Stimulated activated CD4-positive, alpha-beta T cell treated with anti-CD3 and anti-CD28 coated beads, Interleukin-4, amount 100 ng/mL, for 4 hours (primary cell): ENCODE data around the gene AFG1L.
"Not testable (repeated sequence)": the region's sequence is repeated elsewhere in the genome, so short reads cannot be mapped to it uniquely, and the experiment has no call there.

Experiments
- DNase-seq, 2 experiments: peaks; one replicate each; pipeline ENCODE4 v3.0.0-alpha.2; 2020

The AFG1L gene

DNA sequence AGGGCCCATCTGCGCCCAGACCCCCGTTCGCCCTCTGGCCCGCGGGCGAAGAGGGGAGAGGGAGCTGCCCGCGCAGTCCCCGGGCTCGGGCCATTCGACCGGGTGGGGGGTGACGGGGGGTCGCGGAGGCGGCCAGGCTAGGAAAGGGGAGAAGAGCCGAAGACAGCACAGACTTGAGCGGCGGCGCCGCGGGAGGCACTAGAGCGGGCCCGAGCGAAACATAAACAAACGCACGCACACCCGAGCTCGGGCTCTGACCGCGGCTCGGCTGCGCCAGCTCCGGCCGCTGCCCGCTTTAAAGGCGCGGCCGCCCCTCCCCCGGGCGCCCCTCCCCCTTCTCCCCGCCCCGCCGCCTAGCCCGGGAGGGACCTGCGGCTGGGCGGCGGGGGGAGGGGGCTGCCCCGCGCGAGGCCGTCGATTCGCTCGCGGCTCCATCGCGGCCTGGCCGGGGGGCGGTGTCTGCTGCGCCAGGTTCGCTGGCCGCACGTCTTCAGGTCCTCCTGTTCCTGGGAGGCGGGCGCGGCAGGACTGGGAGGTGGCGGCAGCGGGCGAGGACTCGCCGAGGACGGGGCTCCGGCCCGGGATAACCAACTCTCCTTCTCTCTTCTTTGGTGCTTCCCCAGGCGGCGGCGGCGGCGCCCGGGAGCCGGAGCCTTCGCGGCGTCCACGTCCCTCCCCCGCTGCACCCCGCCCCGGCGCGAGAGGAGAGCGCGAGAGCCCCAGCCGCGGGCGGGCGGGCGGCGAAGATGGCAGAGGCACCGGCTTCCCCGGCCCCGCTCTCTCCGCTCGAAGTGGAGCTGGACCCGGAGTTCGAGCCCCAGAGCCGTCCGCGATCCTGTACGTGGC is 265.8 kb downstream of the AFG1L start, which contains the start of gene FOXO3:
Gene FOXO3, plus strand, starts transcription at position 455 of the 846 bp plus-strand sequence. Its CDS starts 292 bp downstream, at position 747.
- DNase-seq: peak; percentile 57 to 58

DNA sequence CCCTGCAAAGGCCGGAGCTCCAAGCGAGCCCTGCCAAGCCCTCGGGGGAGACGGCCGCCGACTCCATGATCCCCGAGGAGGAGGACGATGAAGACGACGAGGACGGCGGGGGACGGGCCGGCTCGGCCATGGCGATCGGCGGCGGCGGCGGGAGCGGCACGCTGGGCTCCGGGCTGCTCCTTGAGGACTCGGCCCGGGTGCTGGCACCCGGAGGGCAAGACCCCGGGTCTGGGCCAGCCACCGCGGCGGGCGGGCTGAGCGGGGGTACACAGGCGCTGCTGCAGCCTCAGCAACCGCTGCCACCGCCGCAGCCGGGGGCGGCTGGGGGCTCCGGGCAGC is 266.4 kb downstream of the AFG1L start:
- DNase-seq: not testable (repeated sequence)

DNA sequence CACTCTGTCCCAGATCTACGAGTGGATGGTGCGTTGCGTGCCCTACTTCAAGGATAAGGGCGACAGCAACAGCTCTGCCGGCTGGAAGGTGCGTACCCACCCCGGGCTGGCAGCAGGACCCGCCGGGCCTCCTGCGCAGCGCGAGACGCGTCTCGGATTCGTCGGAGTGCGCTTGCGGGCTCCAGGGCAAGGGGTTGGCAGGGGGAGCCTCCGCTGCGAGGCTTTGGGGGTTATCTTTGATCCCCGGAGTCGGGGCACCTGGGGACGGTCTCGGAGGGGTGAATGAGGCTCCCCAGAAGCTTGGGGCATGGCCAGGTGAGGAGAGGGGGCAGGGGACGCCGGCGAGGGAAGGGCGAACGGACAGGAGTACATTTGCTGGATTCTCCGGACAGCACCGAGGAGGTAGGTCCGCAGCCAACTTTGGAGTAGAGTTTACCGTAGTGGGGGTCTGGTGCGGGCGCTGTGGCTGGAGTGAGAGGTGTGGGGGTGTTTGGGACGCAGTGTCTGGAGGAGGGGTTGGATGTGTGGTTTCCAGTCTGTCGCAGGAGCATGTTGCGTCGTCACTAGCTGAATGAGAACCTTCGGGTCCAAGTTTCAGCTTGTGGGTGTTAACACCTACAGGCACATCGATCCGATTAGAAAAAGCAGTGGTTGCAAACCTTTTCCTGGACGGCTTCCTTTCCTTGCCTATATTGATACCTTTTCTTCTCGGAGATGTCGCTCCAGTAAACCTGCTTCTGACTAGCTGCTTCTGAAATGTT is 267.1 kb downstream of the AFG1L start:
- DNase-seq: no peak

DNA sequence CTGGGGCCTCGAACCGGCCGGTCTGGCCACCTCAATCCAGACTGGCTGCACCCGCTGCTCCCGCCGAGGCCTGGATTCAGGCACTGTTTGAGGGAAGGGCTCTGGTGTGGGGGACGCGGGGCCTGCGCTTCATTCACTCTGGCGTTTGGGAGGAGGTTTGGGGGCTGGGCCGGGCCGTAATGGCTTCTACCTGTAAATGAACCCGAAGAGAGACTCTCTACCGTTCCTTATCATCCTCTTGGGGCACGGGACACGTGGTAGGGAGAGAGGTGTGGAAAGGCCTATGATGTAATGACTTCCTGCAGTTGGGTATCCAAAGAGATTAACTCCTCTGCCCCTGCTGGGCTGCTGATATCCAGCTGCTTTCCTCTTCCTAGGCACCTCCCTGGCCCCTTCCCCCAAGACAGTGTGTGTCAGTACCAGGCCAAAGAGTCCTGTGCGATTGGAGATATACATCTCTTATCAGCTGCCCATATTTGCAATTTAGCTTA is 267.7 kb downstream of the AFG1L start:
- no peak for DNase-seq

DNA sequence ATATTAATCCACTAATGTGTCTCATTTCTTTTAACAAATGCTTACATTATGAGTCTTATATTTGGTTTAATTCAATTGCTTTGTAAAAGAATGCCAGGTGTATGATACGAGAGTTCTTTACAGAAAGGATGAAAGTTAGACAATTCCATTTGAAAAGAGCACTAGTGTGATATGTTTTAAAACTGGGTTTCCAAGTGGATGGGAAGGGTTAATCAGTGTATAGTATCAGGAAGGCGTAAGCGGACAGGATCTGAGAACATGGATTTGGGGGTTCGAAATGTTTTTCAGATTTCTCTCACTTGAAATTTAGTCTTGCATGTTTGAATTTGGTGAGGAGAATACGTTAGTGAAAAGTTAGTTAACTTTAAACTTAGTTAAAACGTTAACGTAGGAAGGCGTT is 268.4 kb downstream of the AFG1L start:
- DNase-seq: no peak

DNA sequence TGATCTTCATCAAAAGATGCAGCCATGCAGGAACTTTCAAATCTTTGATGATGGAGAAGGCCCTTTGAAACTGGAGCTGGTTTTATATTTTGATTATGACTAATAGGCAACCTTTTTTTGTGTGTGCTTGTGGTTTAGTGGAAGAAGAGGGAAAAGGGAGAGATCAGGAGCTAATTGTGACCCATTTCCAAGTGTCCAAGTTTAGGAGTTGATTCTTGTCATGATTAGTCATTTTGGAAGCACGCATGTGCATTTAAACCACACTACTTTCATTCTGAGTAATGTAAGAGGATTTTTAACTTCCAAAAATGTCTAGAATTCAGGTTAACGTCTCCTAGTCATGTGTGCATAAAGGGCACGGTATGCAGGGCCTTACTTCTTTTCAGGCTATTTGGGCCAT is 269.3 kb downstream of the AFG1L start:
- no peak for DNase-seq

DNA sequence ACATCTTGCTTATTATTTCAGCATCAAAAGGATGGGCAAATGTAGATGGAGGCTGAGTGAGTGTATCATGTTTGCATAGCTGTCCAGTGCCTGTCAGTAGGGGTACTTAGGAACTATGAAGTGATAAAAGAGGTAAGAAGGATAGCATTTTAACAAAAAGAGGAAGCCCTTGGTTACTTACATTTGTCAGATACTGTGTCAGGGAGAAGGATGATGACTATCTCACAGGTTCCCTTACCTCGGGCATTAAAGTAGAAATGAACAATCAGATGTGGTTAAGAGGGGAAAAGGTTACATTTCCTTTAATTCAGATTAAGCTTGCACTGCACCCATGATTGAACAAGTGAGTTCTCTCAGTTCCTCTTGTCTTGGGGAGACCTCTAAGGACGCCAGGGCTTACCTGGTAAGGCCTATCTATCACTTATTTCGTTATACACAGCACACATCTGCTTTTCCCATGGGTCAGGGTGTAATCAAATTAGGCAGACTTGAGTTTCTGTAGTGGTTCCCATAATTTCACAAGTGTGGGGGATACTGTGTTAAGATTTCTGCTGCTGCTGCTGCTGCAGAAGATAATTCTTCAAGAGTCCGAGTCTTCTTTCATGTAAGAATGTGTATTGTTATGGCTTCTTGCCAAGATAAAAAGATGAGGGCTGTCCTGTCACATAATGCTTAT is 270.4 kb downstream of the AFG1L start:
- DNase-seq: peak in 1 of 2 experiments; percentile 4

DNA sequence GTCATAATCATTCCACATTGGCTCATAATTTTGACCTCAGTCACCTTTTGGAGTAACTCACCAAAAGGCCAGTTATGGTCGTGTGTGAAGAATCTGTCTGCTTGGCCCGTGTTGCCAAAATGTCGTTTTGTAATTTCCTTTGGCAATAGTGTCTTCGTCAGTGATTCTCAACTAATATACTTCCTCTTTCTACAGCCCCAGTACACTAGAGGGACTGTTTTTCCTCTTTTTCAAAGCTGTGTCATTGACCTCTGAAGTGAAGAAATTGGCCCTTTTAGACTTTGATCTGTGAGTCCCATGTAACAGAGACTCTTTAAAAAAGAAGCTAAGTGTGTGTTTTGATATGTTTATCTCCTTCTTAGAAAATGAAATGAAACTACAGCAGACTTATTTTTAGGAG is 271.0 kb downstream of the AFG1L start:
- no peak for DNase-seq

DNA sequence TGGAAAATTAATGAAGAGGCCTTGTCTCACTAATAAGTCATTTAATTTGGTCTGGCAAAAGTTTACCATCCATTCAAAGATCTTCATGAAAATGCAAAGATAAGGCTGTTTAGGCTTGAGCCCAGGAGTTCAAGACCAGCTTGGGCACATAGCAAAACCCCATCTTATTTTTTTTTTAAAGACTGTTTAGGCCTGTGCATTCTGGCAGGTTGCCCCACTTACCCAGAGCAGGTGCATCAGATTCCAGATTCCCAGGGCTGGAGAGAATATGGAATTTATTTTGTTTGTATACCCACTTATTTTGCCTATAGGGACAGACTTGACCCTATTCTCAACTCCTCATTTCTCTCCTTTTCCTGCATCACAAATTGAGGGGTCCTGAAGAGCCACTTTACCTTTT is 271.6 kb downstream of the AFG1L start:
- DNase-seq: no peak

DNA sequence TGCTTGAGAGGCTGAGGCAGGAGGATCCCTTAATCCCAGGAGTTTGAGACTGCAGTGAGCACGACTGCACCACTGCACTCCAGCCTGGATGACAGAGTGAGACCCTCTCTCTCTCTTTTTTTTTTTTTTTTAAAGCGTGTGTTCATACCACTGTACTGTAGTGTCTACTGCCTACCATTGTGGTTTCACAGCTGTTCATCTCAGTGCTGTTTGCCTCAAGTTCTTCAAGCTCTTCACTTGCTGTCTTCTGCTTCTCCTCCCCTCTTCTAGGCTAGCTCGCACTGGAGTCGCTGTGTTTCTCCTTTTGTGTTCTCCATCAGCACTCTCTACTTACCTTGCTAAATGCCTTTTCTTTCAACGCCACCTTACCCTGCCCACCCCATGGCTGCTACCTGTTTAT is 273.2 kb downstream of the AFG1L start:
- no peak for DNase-seq

DNA sequence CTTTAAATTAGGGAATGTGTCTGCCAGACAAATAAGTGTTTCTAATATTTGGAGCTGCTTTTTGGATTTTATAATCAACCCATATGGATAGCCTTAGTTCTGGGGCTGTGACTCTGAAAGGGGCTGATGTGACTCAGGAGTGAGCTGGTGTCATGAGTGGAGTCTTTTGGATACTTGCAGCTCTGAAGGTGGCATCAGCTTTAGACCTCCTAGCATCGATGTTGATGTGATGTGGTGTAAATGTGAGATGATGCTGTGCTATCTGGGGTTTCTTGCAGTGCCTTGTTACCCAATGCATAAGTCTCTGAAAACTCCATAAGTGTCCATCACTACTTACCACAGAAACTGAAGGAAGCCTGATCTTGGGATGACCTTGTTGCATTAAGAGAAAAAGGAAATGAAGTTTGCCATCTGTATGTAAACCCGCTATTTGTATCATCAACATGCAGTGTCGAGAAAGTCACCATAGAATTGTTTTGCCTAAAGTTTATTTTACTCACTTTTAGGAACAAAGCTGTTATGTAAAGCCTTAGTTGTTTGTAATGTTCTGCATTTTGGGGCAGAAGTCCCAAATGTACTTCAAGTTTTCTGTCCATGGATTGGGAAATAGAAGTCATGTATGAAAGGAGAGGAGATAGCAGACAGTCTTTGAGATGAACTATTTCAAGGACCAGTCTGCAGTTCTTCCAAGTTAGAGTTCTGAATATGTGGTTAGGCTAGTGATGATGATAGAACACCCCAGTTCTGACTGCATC is 273.9 kb downstream of the AFG1L start:
- DNase-seq: no peak

DNA sequence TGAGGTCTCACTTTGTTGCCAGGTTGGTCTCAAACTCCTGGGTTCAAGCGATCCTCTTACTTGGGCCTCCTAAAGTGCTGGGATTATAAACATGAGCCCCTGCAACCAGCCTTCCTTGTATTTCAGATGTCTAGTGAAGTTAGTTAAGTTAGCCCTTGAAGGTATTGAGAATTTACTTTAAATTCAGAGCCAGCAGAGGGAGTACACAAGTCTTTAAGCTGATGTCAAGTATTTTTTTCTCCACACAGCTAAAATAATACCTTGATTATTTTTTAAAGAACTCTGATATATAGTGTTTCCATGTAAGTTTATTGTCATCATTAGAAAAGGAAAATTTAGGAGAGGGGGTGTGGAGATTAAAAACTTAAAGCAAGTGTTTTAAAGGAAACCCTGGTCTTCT is 275.7 kb downstream of the AFG1L start:
- no peak for DNase-seq

DNA sequence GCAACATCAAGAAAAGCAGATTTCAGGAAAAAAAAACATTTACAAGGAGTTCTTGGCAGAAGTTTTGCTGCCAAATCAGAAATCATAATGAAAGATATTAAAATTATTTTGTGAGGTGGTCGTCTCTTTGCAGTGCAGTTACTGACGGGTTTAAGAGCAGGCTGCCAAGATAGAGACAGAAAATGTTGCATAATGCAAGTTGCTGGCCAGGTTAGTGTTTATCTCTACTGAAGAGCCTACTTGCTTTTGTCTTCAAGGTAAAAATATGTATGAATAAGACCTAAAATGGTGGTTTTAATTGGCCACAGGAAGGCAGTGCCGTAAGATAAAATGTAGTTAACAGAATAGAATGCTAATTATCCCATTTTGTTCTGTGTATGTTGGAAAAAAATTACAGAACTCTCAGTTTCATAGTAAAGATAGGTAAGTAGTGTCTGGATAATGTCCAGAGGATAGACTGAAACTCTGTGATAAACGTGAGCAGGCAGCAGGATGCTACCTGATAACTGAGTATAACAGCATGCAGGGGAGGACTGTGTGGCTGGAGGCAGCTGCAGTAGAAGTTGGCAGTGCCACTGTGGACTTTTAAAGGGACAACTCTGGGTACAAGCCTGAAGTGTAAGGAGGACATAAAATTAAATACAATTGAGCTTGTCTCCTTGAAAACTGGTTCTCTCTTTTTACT is 279.7 kb downstream of the AFG1L start:
- DNase-seq: no peak
